ENCODE results near the gene ARMC9. TPM values are rescaled to one million over a fixed set of nuclear protein-coding genes. Genes with fewer than 3 reads are reported as not detected.

ARMC9 gene
- total RNA-seq, 3 donors from 2014 or later = 10.9 to 32.2 (median 11.9) TPM

DNA sequence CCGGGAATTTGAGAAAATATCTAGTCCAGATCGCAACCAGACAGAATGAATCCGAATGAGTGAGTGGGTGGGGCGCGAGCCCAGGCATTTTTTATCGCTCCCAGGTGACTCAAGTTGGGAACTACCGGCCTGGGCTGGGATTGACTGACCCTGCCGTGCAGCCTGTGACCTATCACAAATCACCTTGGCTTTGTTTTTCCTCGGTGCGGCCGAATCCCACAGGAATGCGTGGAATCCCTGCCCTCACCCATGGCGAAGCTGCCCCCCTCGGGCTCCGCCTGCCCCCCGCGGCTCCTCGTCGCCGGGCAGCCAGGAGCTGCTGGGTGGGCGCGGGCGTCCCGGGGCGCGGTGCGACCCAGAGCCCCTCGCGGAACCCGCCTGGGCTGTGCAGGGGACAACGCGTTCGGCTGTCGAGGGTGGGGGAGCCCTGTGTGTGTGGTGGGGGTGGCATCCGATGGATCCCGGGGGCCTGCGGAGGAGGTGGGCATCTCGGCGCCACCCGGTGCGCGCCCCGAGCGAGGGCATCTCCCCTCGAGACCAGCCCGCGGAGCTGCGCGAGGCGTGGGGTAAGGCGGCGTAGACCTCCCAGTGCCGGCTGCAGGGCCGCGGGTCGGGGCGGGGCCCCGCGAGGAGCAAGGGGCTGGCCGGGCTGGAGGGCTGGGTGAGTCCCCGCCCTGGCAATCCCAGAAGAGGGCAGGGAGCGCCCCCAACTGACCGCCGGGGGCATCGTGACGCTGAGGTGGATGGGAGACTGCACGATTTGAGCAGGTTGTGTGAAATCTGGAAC, 213.6 kb downstream of the ARMC9 start:
- peaks cover 22% of the 10 kb centered on the region for H3K4me1 ChIP-seq (ENCODE audit: low read depth)
- ATAC-seq (peak; percentile 84), DNase-seq (peak; percentile 90 to 96 (median 93))
- no peaks in the 10 kb centered on the region for H3K9me3 ChIP-seq
- H3K4me3 ChIP-seq = peak overlapping the region; percentile 26
- TF ChIP-seq, protein P1, sequence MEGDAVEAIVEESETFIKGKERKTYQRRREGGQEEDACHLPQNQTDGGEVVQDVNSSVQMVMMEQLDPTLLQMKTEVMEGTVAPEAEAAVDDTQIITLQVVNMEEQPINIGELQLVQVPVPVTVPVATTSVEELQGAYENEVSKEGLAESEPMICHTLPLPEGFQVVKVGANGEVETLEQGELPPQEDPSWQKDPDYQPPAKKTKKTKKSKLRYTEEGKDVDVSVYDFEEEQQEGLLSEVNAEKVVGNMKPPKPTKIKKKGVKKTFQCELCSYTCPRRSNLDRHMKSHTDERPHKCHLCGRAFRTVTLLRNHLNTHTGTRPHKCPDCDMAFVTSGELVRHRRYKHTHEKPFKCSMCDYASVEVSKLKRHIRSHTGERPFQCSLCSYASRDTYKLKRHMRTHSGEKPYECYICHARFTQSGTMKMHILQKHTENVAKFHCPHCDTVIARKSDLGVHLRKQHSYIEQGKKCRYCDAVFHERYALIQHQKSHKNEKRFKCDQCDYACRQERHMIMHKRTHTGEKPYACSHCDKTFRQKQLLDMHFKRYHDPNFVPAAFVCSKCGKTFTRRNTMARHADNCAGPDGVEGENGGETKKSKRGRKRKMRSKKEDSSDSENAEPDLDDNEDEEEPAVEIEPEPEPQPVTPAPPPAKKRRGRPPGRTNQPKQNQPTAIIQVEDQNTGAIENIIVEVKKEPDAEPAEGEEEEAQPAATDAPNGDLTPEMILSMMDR (IDR thresholded peaks at IDR 0.05) = peak; percentile 83
- H3K36me3 ChIP-seq (ENCODE audit: low read depth) = no peaks in the 10 kb centered on the region
- intact Hi-C loops (cut with DNase I, micrococcal nuclease) = loop anchor here (5.0 to 10.0 kb wide), 4 partner anchors 117 to 307 kb away; no protein-coding TSS in a partner anchor

DNA sequence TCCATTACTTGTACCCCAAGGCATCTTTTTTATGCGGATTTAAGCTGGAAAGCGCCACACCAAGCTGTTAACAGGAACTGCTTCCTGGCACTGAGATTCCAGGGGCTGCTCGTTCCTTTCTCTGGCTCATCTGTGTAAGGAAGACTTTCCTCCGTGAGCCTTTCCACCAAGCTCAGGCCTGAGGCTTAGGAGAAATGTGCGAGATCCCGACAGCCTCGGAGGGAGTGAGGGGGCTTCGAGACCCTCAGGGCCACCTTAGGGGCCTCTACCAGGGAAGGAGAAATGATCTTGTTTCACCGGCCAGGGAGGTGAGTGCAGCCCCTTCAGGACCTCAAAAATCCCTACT, 214.2 kb downstream of the ARMC9 start:
- Histone ChIP-seq H3K4me1 (ENCODE audit: low read depth) (peaks cover 22% of the 10 kb centered on the region), H3K36me3 (ENCODE audit: low read depth) (no peaks in the 10 kb centered on the region), H3K9me3 (no peaks in the 10 kb centered on the region), H3K4me3 (no peak overlapping the region)
- DNase-seq = no peak
- TF ChIP-seq, protein P1 (IDR thresholded peaks at IDR 0.05) = no peak
- intact Hi-C loops (cut with DNase I, micrococcal nuclease) = loop anchor here (5.0 to 10.0 kb wide), 4 partner anchors 118 to 308 kb away; no protein-coding TSS in a partner anchor
- no peak for ATAC-seq

DNA sequence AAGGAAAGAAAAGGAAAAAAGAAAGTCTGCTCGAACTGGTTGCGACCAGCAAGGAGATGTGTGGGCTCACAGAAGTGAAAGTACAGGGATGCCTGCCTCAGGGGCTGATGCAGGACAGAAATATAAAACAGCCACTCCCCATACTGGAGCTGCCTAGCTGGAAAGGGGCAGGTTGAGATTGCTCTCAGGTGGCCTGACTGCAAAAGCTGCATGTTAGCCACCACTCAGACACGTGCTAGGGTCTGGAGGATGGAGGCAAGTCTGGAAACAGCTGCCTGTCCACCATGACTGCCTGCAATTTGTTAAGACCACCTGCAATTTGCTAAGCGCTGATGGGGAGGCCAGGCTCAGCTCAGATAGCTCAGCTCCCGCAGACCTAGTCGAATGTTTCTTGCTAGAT, 215.0 kb downstream of the ARMC9 start:
- DNase-seq (no peak), ATAC-seq (peak; percentile 41)
- TF ChIP-seq, protein P1 (IDR thresholded peaks at IDR 0.05) = no peak
- intact Hi-C loops (cut with DNase I, micrococcal nuclease) = loop anchor here (5.0 to 10.0 kb wide), 4 partner anchors 119 to 309 kb away; no protein-coding TSS in a partner anchor
- no peak overlapping the region for H3K4me3 ChIP-seq
- H3K4me1 ChIP-seq (ENCODE audit: low read depth) = peaks cover 22% of the 10 kb centered on the region
- H3K36me3 ChIP-seq (ENCODE audit: low read depth) = no peaks in the 10 kb centered on the region
- no peaks in the 10 kb centered on the region for H3K9me3 ChIP-seq

- Histone ChIP-seq H3K4me3 (no peak overlapping the region), H3K9me3 (no peaks in the 10 kb centered on the region), H3K4me1 (ENCODE audit: low read depth) (peaks cover 22% of the 10 kb centered on the region), H3K36me3 (ENCODE audit: low read depth) (no peaks in the 10 kb centered on the region)
- DNase-seq = peak in 1 of 3 donors; percentile 64
- ATAC-seq = peak; percentile 61
- intact Hi-C loops (cut with DNase I, micrococcal nuclease) = loop anchor here (5.0 to 10.0 kb wide), 4 partner anchors 119 to 309 kb away; no protein-coding TSS in a partner anchor
- TF ChIP-seq, protein P1 (IDR thresholded peaks at IDR 0.05) = no peak
Measured at GRCh38 chr2:231413921-231414476, 215.6 kb downstream of the ARMC9 start.

DNA sequence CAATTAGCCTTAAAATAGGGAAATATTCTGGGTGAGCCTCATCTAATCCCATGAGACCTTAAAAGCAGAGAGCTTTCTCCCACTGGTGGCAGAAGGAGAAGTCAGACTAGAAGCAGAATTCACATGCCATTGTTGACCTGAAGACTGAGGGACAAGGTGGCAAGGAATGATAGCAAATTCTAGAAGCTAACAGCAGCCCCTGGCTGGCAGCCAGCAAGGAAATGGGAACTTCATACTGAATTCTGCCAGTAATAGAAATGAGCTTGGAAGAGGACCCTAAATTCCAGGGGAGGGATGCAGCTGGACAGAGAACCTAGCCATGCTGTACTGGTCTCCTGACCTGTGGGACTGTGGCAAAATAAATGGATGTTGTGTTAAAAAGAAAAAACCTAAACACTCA, 216.6 kb downstream of the ARMC9 start:
- H3K4me3 ChIP-seq = no peak overlapping the region
- no peaks in the 10 kb centered on the region for H3K9me3 ChIP-seq
- ATAC-seq = no peak
- no peaks in the 10 kb centered on the region for H3K36me3 ChIP-seq (ENCODE audit: low read depth)
- H3K4me1 ChIP-seq (ENCODE audit: low read depth) = peaks cover 15% of the 10 kb centered on the region
- intact Hi-C loops (cut with DNase I, micrococcal nuclease) = loop anchor here (10.0 kb wide), 3 partner anchors 120 to 310 kb away; no protein-coding TSS in a partner anchor
- peak in 1 of 3 donors; percentile 61 for DNase-seq
- TF ChIP-seq, protein P1 (IDR thresholded peaks at IDR 0.05) = no peak
